ENCODE results near the gene LYST.

DNA sequence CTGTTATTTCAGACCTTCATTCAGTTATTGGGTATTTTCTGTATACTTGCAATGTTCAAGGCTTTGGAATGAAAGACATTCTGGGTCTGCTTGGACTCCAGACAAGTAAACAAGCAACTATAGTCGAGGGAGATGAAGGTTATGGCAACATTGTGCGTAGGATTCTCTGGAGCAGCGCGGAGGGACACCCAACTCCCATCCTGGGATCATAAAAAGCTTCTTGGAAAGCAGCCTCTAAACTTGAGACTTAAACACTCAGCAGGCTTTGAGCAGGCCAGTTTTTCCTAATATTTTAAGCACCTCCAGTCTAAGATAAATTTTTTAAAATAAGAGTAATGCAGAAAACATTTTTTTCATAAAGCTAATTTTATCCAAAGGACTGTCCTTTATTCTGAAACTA, 7.6 kb upstream of the LYST start:
- TF ChIP-seq, protein P1, sequence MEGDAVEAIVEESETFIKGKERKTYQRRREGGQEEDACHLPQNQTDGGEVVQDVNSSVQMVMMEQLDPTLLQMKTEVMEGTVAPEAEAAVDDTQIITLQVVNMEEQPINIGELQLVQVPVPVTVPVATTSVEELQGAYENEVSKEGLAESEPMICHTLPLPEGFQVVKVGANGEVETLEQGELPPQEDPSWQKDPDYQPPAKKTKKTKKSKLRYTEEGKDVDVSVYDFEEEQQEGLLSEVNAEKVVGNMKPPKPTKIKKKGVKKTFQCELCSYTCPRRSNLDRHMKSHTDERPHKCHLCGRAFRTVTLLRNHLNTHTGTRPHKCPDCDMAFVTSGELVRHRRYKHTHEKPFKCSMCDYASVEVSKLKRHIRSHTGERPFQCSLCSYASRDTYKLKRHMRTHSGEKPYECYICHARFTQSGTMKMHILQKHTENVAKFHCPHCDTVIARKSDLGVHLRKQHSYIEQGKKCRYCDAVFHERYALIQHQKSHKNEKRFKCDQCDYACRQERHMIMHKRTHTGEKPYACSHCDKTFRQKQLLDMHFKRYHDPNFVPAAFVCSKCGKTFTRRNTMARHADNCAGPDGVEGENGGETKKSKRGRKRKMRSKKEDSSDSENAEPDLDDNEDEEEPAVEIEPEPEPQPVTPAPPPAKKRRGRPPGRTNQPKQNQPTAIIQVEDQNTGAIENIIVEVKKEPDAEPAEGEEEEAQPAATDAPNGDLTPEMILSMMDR (IDR thresholded peaks at IDR 0.05; ENCODE audit: low read depth, low read length, poor library complexity, severe bottlenecking) = no peak
- no peak for TF ChIP-seq EZH2phosphoT487 (IDR thresholded peaks at IDR 0.05; ENCODE audit: borderline replicate concordance, low read length)

Data from DOHH2 (cell line).